SK-N-SH (cell line): Measurements from ENCODE around the gene RHBDL2. TPM values are rescaled to one million over a fixed set of nuclear protein-coding genes. Genes with fewer than 3 reads are reported as not detected.

Source experiments
- CTCF ChIA-PET: fragments of 300-600, 350-600 bp; formaldehyde crosslinking; extraction: SDS; loops from one replicate; lab custom pipeline; 2021; lab: Yijun Ruan, JAX
- POLR2A ChIA-PET: fragments of 350-600 bp; sonication (Branson Sonifier 250); formaldehyde crosslinking; extraction: SDS; loops from one replicate; lab custom pipeline; 2020; ENCODE audit warnings: antibody characterized with exemption, inconsistent platforms; lab: Yijun Ruan, JAX
- DNase-seq: peaks from one replicate; pipeline ENCODE4 v3.0.0; 2012
- H2AFZ ChIP-seq: fragments of 200-600 bp; sonication (generic); 2 replicates; pipeline ENCODE4 v1.8.1; 2016; ENCODE audit warnings: antibody characterized with exemption, mild to moderate bottlenecking, low read depth
- H3F3A ChIP-seq: fragments of 200-600 bp; sonication (generic); replicated peaks from 2 replicates; pipeline ENCODE3; 2016; ENCODE audit warnings: antibody characterized with exemption, mild to moderate bottlenecking; ENCODE audit not compliant: insufficient read depth
- H3K27ac ChIP-seq, 2 experiments: fragments of 200-500 bp in 1 of 2; fragments of 200-600 bp in 1 of 2; sonication (Bioruptor generic) in 1 of 2; sonication (generic), shearing (Covaris generic) in 1 of 2; 2 replicates each; pipeline versions ENCODE4 v1.5.1 to v1.6.1; 2014 to 2016; ENCODE audit warnings: low read depth in 2 of 2, inconsistent platforms in 1 of 2, low read length in 1 of 2, mild to moderate bottlenecking in 1 of 2, mixed read lengths in 1 of 2
- H3K27me3 ChIP-seq: fragments of 200-600 bp; sonication (generic), shearing (Covaris generic); 2 replicates; pipeline ENCODE4 v1.6.1; 2016; ENCODE audit warnings: mixed run types; ENCODE audit not compliant: insufficient read depth
- H3K36me3 ChIP-seq, 2 experiments: fragments of 200-500 bp in 1 of 2; fragments of 200-600 bp in 1 of 2; sonication (Bioruptor generic) in 1 of 2; sonication (generic) in 1 of 2; replicated peaks in 1 of 2; 2 replicates each; pipeline versions ENCODE3 to v1.5.1; 2014 to 2016; ENCODE audit warnings: low read length in 1 of 2, mild to moderate bottlenecking in 1 of 2; ENCODE audit not compliant: insufficient read depth in 2 of 2, control insufficient read depth in 1 of 2
- H3K4me1 ChIP-seq, 2 experiments: fragments of 200-500 bp in 1 of 2; fragments of 200-600 bp in 1 of 2; sonication (Bioruptor generic) in 1 of 2; sonication (generic), shearing (Covaris generic) in 1 of 2; 2 replicates each; pipeline versions ENCODE4 v1.5.1 to v1.6.1; 2014 to 2016; ENCODE audit warnings: low read depth in 1 of 2, low read length in 1 of 2, mixed run types in 1 of 2; ENCODE audit not compliant: insufficient read depth in 2 of 2, control insufficient read depth in 1 of 2
- H3K4me2 ChIP-seq: fragments of 200-600 bp; sonication (generic), shearing (Covaris generic); 2 replicates; pipeline ENCODE4 v1.6.1; 2017; ENCODE audit warnings: mixed run types
- H3K4me3 ChIP-seq, 2 experiments: fragments of 200-500 bp in 1 of 2; fragments of 200-600 bp in 1 of 2; sonication (Bioruptor generic) in 1 of 2; sonication (generic), shearing (Covaris generic) in 1 of 2; 2 replicates each; pipeline versions ENCODE4 v1.5.1 to v1.8.1; 2014 to 2016; ENCODE audit warnings: low read depth in 2 of 2, inconsistent platforms in 1 of 2, low read length in 1 of 2, mild to moderate bottlenecking in 1 of 2, mixed read lengths in 1 of 2, moderate library complexity in 1 of 2
- H3K79me2 ChIP-seq: fragments of 200-600 bp; sonication (generic); 2 replicates; pipeline ENCODE4 v1.8.1; 2017; ENCODE audit warnings: mild to moderate bottlenecking; ENCODE audit not compliant: insufficient read depth
- H3K9ac ChIP-seq: fragments of 200-600 bp; sonication (generic); 2 replicates; pipeline ENCODE4 v1.6.1; 2017; ENCODE audit warnings: mixed run types
- H3K9me2 ChIP-seq: fragments of 200-600 bp; sonication (generic); 2 replicates; pipeline ENCODE4 v1.6.1; 2017; ENCODE audit warnings: mixed run types
- H3K9me3 ChIP-seq: fragments of 200-600 bp; sonication (generic); 2 replicates; pipeline ENCODE4 v1.6.1; 2017; ENCODE audit warnings: mixed run types, mild to moderate bottlenecking, moderate library complexity
- H4K20me1 ChIP-seq: fragments of 200-600 bp; sonication (generic); 2 replicates; pipeline ENCODE4 v1.6.1; 2017; ENCODE audit warnings: mild to moderate bottlenecking, mixed run types; ENCODE audit not compliant: insufficient read depth
- CHD2 ChIP-seq: fragments of 150-350 bp; IDR thresholded peaks from 2 replicates; pipeline ENCODE4 v1.6.1; 2018; ENCODE audit warnings: low read length; ENCODE audit not compliant: partially characterized antibody
- ELF1 ChIP-seq: IDR thresholded peaks from 2 replicates; pipeline ENCODE4 v1.4.0; 2012
- EZH2phosphoT487 ChIP-seq: fragments of 200-600 bp; sonication (generic); IDR thresholded peaks from 2 replicates; pipeline ENCODE4 v1.6.1; 2017; ENCODE audit warnings: low read depth, mixed run types, mild to moderate bottlenecking, antibody characterized with exemption, moderate library complexity, borderline replicate concordance
- FOSL2 ChIP-seq: IDR thresholded peaks from 2 replicates; pipeline ENCODE4 v1.4.0; 2012; ENCODE audit warnings: low read depth, mild to moderate bottlenecking, moderate library complexity, borderline replicate concordance
- FOXM1 ChIP-seq: IDR thresholded peaks from 2 replicates; pipeline ENCODE4 v1.4.0; 2012; ENCODE audit warnings: low read depth, mild to moderate bottlenecking
- GATA2 ChIP-seq: sonication (generic); formaldehyde crosslinking; IDR thresholded peaks from 2 replicates; pipeline ENCODE4 v1.5.0; 2020; ENCODE audit warnings: mild to moderate bottlenecking, missing genetic modification reagents
- NRF1 ChIP-seq: IDR thresholded peaks from 2 replicates; pipeline ENCODE4 v1.6.1; 2012; ENCODE audit warnings: low read depth, mild to moderate bottlenecking, low read length
- RFX5 ChIP-seq: IDR thresholded peaks from 2 replicates; pipeline ENCODE4 v1.6.1; 2012; ENCODE audit warnings: mild to moderate bottlenecking, improper control_type of control experiment, low read length
- RXRA ChIP-seq: IDR thresholded peaks from 2 replicates; pipeline ENCODE4 v1.4.0; 2012; ENCODE audit warnings: low read depth, mild to moderate bottlenecking, borderline replicate concordance
- TAF1 ChIP-seq: IDR thresholded peaks from 2 replicates; pipeline ENCODE4 v1.6.1; 2012; ENCODE audit warnings: low read depth, mild to moderate bottlenecking, low read length, moderate library complexity, borderline replicate concordance
- YY1 ChIP-seq: IDR thresholded peaks from 2 replicates; pipeline ENCODE4 v1.4.0; 2012; ENCODE audit warnings: low read depth, mild to moderate bottlenecking
- WGBS: methylation state at CpG from one replicate; pipeline ENCODE4 v1.1.6; 2017; ENCODE audit warnings: low lambda C conversion rate; 5-methylcytosine and 5-hydroxymethylcytosine counted together
- polyA plus RNA-seq, 3 experiments: library from polyadenylated mRNA; depleted of rRNA; stranded (reverse); fragments of >200 nt; gene quantifications; 2 replicates each; pipeline ENCODE4 v1.2.3, GENCODE V29; 2012
- TF ChIP-seq, protein P1 (sequence below): fragments of 150-350 bp; IDR thresholded peaks from 2 replicates; pipeline ENCODE4 v1.6.1; 2017; ENCODE audit warnings: antibody characterized with exemption, low read length, low read depth, borderline replicate concordance
- TF ChIP-seq, protein P2 (sequence below): fragments of 150-350 bp; IDR thresholded peaks from 2 replicates; pipeline ENCODE4 v1.6.1; 2016; ENCODE audit warnings: mild to moderate bottlenecking, low read depth, low read length
- TF ChIP-seq, protein P3 (sequence below): IDR thresholded peaks from 2 replicates; pipeline ENCODE4 v1.4.0; 2012; ENCODE audit warnings: low read depth, borderline replicate concordance

The RHBDL2 gene
- polyA plus RNA-seq, 1 of the 3 experiments (the other 2 are of a cell fraction) = 0.07 TPM

DNA sequence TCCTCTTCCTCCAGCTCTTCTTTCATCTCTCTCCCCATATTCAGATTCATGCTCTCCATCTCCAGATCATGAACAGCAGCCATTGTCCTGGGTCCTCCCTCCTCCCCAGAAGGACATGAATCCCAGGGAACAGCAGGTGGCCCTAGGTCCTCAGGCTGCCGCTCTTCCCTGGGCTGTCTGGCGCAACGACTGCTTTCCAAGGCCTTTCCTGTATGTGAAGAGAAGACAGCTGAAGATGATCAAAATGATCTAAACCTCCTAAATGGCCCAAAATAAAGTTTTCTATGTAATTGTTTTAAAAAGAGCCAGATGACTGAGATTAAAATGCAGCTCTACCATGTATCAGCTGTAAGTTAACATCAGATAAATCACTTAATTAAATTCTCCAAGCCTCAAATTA, 22.5 kb downstream of the RHBDL2 start (continued):
- TF ChIP-seq, protein P1, sequence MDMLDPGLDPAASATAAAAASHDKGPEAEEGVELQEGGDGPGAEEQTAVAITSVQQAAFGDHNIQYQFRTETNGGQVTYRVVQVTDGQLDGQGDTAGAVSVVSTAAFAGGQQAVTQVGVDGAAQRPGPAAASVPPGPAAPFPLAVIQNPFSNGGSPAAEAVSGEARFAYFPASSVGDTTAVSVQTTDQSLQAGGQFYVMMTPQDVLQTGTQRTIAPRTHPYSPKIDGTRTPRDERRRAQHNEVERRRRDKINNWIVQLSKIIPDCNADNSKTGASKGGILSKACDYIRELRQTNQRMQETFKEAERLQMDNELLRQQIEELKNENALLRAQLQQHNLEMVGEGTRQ = no peak
- TF ChIP-seq, protein P2, sequence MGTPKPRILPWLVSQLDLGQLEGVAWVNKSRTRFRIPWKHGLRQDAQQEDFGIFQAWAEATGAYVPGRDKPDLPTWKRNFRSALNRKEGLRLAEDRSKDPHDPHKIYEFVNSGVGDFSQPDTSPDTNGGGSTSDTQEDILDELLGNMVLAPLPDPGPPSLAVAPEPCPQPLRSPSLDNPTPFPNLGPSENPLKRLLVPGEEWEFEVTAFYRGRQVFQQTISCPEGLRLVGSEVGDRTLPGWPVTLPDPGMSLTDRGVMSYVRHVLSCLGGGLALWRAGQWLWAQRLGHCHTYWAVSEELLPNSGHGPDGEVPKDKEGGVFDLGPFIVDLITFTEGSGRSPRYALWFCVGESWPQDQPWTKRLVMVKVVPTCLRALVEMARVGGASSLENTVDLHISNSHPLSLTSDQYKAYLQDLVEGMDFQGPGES = no peak
- no peak for TF ChIP-seq TAF1
- TF ChIP-seq RXRA = no peak
- TF ChIP-seq CHD2 = no peak
- TF ChIP-seq ELF1 = no peak
- TF ChIP-seq YY1 = no peak

DNA sequence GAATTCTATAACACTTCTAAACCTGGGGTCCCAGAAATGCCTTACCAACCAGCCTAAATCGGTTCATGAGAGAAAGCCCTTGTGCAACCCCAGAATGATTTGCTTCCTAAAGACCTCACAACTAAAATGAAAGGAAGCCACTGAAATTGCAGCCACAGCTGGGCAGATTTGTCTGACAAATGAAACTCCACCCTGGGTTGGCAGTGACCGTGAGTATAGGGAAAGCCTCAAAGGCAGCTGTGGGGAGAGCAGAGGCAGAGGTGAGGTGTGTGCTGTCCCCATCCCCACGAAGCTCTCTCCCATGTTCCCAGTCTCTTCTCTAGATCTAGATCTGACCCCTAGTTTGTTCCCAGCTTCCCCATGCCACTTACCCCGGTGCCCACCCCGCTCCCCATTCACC, 23.1 kb downstream of the RHBDL2 start:
- H3K36me3 ChIP-seq = no peaks in the 10 kb centered on the region
- TF ChIP-seq, protein P2 = no peak
- TF ChIP-seq GATA2 (CRISPR knock-in tag) (no peak), RXRA (no peak), RFX5 (no peak), FOXM1 (no peak), EZH2phosphoT487 (no peak), FOSL2 (no peak), NRF1 (no peak)
- TF ChIP-seq, protein P3, sequence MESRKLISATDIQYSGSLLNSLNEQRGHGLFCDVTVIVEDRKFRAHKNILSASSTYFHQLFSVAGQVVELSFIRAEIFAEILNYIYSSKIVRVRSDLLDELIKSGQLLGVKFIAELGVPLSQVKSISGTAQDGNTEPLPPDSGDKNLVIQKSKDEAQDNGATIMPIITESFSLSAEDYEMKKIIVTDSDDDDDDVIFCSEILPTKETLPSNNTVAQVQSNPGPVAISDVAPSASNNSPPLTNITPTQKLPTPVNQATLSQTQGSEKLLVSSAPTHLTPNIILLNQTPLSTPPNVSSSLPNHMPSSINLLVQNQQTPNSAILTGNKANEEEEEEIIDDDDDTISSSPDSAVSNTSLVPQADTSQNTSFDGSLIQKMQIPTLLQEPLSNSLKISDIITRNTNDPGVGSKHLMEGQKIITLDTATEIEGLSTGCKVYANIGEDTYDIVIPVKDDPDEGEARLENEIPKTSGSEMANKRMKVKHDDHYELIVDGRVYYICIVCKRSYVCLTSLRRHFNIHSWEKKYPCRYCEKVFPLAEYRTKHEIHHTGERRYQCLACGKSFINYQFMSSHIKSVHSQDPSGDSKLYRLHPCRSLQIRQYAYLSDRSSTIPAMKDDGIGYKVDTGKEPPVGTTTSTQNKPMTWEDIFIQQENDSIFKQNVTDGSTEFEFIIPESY = no peak
- no peak overlapping the region for H3K4me2 ChIP-seq
- no peak for DNase-seq
- H4K20me1 ChIP-seq = no peaks in the 10 kb centered on the region
- CTCF ChIA-PET = interaction anchor here (0.9 to 1.9 kb wide), 6 partner anchors 11 to 347 kb away, joined by 3 to 9 read pairs (median 4); no protein-coding TSS in a partner anchor
- no peaks in the 10 kb centered on the region for H3K9me3 ChIP-seq
- no peak overlapping the region for H3K9ac ChIP-seq
- peaks cover 0 to 8% of the 10 kb centered on the region in 2 experiments; a peak in 1 of 4 replicates for H3K4me1 ChIP-seq
- no peaks in the 10 kb centered on the region for H3K79me2 ChIP-seq
- POLR2A ChIA-PET = no interaction called here
- no peaks in the 10 kb centered on the region for H3K9me2 ChIP-seq
- H3F3A ChIP-seq = no peaks in the 10 kb centered on the region
- H2AFZ ChIP-seq = no peak overlapping the region
- no peak overlapping the region for H3K4me3 ChIP-seq
- 76% methylated on average over 5 of the region's 5 CpGs for WGBS
- no peaks in the 10 kb centered on the region for H3K27me3 ChIP-seq
- H3K27ac ChIP-seq = no peak overlapping the region
